ENCODE measurements around the gene NDE1. TPM values are rescaled to one million over a fixed set of nuclear protein-coding genes. Genes with fewer than 3 reads are reported as not detected.

Gene NDE1
- total RNA-seq, 2 donors from 2014 or later: 60.5 to 69.2 TPM

- no peak for TF ChIP-seq CTCF (conservative IDR thresholded peaks at IDR 0.05)
- Mint-ChIP-seq H3K27ac (no peak overlapping the region), H3K9me3 (no peaks in the 10 kb centered on the region), H3K36me3 (ENCODE audit: low read depth) (peaks cover 71% of the 10 kb centered on the region), H3K4me3 (no peak overlapping the region), H3K4me1 (no peaks in the 10 kb centered on the region), H3K27me3 (ENCODE audit: insufficient read depth) (no peaks in the 10 kb centered on the region)
- DNase-seq: no peak
- H3K9me3 ChIP-seq (ENCODE audit: control insufficient read depth, low read length): no peaks in the 10 kb centered on the region
- WGBS, 2 experiments (ENCODE audit: insufficient coverage in 1 of 2, insufficient read length in 1 of 2): 92 to 94% methylated on average over 2 to 5 of the region's 5 CpGs
- no peak overlapping the region for H3K9ac ChIP-seq (ENCODE audit: extremely low read depth, low read length, poor library complexity, severe bottlenecking)
- no peak overlapping the region for H3K4me3 ChIP-seq (ENCODE audit: low read length)
- no peaks in the 10 kb centered on the region for H3K4me1 ChIP-seq (ENCODE audit: control insufficient read depth, insufficient read depth, low read length)
- no peaks in the 10 kb centered on the region for H3K27me3 ChIP-seq (ENCODE audit: control insufficient read depth, insufficient read depth, low read length, poor library complexity, severe bottlenecking)
- H3K36me3 ChIP-seq (ENCODE audit: control insufficient read depth, insufficient read depth, low read length): peaks cover 72% of the 10 kb centered on the region
- H3K27ac ChIP-seq (ENCODE audit: low read depth, low read length): no peak overlapping the region
These were observed 44.5 kb downstream of the NDE1 start for GRCh38 chr16:15694499-15694898.

DNA sequence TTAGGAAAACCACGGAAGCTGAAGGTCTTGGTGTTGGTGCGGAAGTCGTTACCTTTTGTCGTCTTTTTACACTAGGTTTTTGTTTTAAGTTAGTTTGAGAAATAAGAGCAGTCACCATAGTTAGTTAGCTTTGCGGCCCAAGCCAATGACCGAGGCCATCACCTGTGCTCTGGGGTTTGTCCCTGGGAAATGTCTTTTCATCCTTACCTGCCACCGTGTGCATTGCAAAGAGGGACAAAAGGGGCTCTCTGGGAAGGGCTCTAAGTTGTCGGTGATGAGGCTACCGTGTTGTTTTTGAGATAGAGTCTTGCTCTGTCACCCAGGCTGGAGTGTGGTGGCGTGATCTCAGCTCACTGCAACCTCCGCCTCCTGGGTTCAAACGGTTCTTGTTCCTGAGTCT lies 49.8 kb downstream of the NDE1 start:
- Mint-ChIP-seq H3K4me1 (no peaks in the 10 kb centered on the region), H3K27ac (no peak overlapping the region), H3K27me3 (ENCODE audit: insufficient read depth) (no peaks in the 10 kb centered on the region), H3K4me3 (no peak overlapping the region), H3K9me3 (no peaks in the 10 kb centered on the region), H3K36me3 (ENCODE audit: low read depth) (peaks cover 55% of the 10 kb centered on the region)
- DNase-seq: no peak
- TF ChIP-seq CTCF (conservative IDR thresholded peaks at IDR 0.05): no peak
- WGBS, 2 experiments (ENCODE audit: insufficient coverage in 1 of 2, insufficient read length in 1 of 2): 94 to 96% methylated on average over 8 to 12 of the region's 12 CpGs
- Histone ChIP-seq H3K36me3 (ENCODE audit: control insufficient read depth, insufficient read depth, low read length) (peaks cover 50% of the 10 kb centered on the region), H3K9me3 (ENCODE audit: control insufficient read depth, low read length) (no peaks in the 10 kb centered on the region), H3K27me3 (ENCODE audit: control insufficient read depth, insufficient read depth, low read length, poor library complexity, severe bottlenecking) (no peaks in the 10 kb centered on the region), H3K27ac (ENCODE audit: low read depth, low read length) (no peak overlapping the region), H3K9ac (ENCODE audit: extremely low read depth, low read length, poor library complexity, severe bottlenecking) (no peak overlapping the region), H3K4me1 (ENCODE audit: control insufficient read depth, insufficient read depth, low read length) (no peaks in the 10 kb centered on the region), H3K4me3 (ENCODE audit: low read length) (no peak overlapping the region)

- no peak for DNase-seq
- H3K4me3 ChIP-seq (ENCODE audit: low read length): no peak overlapping the region
- H3K9me3 ChIP-seq (ENCODE audit: control insufficient read depth, low read length): no peaks in the 10 kb centered on the region
- no peaks in the 10 kb centered on the region for H3K4me1 ChIP-seq (ENCODE audit: control insufficient read depth, insufficient read depth, low read length)
- H3K27ac Mint-ChIP-seq: peak overlapping the region; percentile 68
- no peak overlapping the region for H3K27ac ChIP-seq (ENCODE audit: low read depth, low read length)
- WGBS, 2 experiments (ENCODE audit: insufficient coverage in 1 of 2, insufficient read length in 1 of 2): 94 to 96% methylated on average over 6 of the region's 6 CpGs
- H3K27me3 ChIP-seq (ENCODE audit: control insufficient read depth, insufficient read depth, low read length, poor library complexity, severe bottlenecking): no peaks in the 10 kb centered on the region
- H3K4me1 Mint-ChIP-seq: no peaks in the 10 kb centered on the region
- H3K4me3 Mint-ChIP-seq: no peak overlapping the region
- H3K9me3 Mint-ChIP-seq: no peaks in the 10 kb centered on the region
- H3K9ac ChIP-seq (ENCODE audit: extremely low read depth, low read length, poor library complexity, severe bottlenecking): no peak overlapping the region
- peaks cover 47% of the 10 kb centered on the region for H3K36me3 Mint-ChIP-seq (ENCODE audit: low read depth)
- TF ChIP-seq CTCF (conservative IDR thresholded peaks at IDR 0.05): no peak
- peaks cover 37% of the 10 kb centered on the region for H3K36me3 ChIP-seq (ENCODE audit: control insufficient read depth, insufficient read depth, low read length)
- H3K27me3 Mint-ChIP-seq (ENCODE audit: insufficient read depth): no peaks in the 10 kb centered on the region
These were observed 51.3 kb downstream of the NDE1 start for GRCh38 chr16:15701367-15701766.
